C4-2B (cell line): ENCODE measurements around the gene NFKB2.
A peak's percentile ranks its signal among the peaks of the same experiment; 100 is the strongest.

Source experiments
- H3K27ac ChIP-seq: fragments of 450-650 bp; 2 replicates; pipeline ENCODE4 v1.5.1; 2017
- CTCF ChIP-seq: fragments of 450-650 bp; conservative IDR thresholded peaks from 2 replicates; pipeline ENCODE4 v1.5.1; 2017; ENCODE audit warnings: mild to moderate bottlenecking
- ZFX ChIP-seq: fragments of 450-650 bp; IDR thresholded peaks from 2 replicates; pipeline ENCODE4 v1.6.1; 2017

The NFKB2 gene

GRCh38 chr10:102394801-102395399 is 605 bp upstream of the NFKB2 start:
- peak overlapping the region; percentile 65 for H3K27ac ChIP-seq
- TF ChIP-seq CTCF (no peak), ZFX (no peak)

- H3K27ac ChIP-seq, result peak overlapping the region; percentile 65
- TF ChIP-seq ZFX, result no peak
- no peak for TF ChIP-seq CTCF
Observed at GRCh38 chr10:102396317-102396650, 779 bp downstream of the NFKB2 start.

- TF ChIP-seq CTCF (no peak), ZFX (no peak)
- peak overlapping the region; percentile 65; the same call in 1 of the 2 replicates for H3K27ac ChIP-seq
Observed at GRCh38 chr10:102396730-102397151, 1.2 kb downstream of the NFKB2 start.

- H3K27ac ChIP-seq, result no peak overlapping the region
- TF ChIP-seq ZFX (no peak), CTCF (no peak)
Observed at GRCh38 chr10:102397222-102398171, 2.0 kb downstream of the NFKB2 start.

- TF ChIP-seq ZFX, result no peak
- TF ChIP-seq CTCF, result no peak
- H3K27ac ChIP-seq, result peak overlapping the region; percentile 69
Observed at GRCh38 chr10:102398172-102399020, 2.9 kb downstream of the NFKB2 start.

GRCh38 chr10:102399217-102400021 is 3.9 kb downstream of the NFKB2 start:
- TF ChIP-seq CTCF (peak; percentile 99), ZFX (peak; percentile 58; the same call in 1 of the 2 replicates)
- H3K27ac ChIP-seq, result peak overlapping the region; percentile 69
